K562 (cell line): Measurements from ENCODE around the gene SLC24A3. TPM values are rescaled to one million over a fixed set of nuclear protein-coding genes. Genes with fewer than 3 reads are reported as not detected.

ENCODE experiments used
- ATAC-seq: fragments of 200-7000 bp; cut with Tn5 transposase; 3 replicates; pipeline ENCODE4 v1.9.1; 2020; ENCODE audit warnings: moderate library complexity
- BruUV-seq: library from RNA; stranded (reverse); fragments of 400-500 nt; replicated peaks from 2 replicates; lab custom pipeline; 2021; lab: Mats Ljungman, UMichigan
- CTCF ChIA-PET: fragments of 300-600 bp; formaldehyde crosslinking; extraction: SDS; loops from one replicate; lab custom pipeline; 2021; ENCODE audit warnings: low intra/inter-chr PET ratio; lab: Yijun Ruan, JAX
- POLR2A ChIA-PET: fragments of 300-600, 350-650 bp; sonication (Branson Sonifier 250); formaldehyde crosslinking; extraction: SDS; loops from one replicate; lab custom pipeline; 2021; ENCODE audit warnings: antibody characterized with exemption, inconsistent platforms; lab: Yijun Ruan, JAX
- DNase-seq, 4 experiments: peaks; one replicate each; pipeline versions ENCODE4 v3.0.0 to v3.0.0-alpha.2; 2011 to 2018; ENCODE audit warnings: low spot score in 3 of 4, mixed read lengths in 3 of 4; ENCODE audit errors: extremely low read depth in 1 of 4
- FAIRE-seq: peaks from 2 replicates; lab custom pipeline; 2011; peaks lifted over from hg19 to GRCh38; lab: Jason Lieb, UNC
- H2AFZ ChIP-seq: 2 replicates; pipeline ENCODE4 v1.6.0; 2011; ENCODE audit warnings: low read depth, low read length, control low read depth, inconsistent platforms
- H3K27ac ChIP-seq: fragments of 200-600 bp; 3 replicates; pipeline ENCODE4 v1.8.0; 2011; ENCODE audit warnings: low read depth, mild to moderate bottlenecking, control low read depth, inconsistent platforms, low read length, moderate library complexity, mixed read lengths; ENCODE audit errors: extremely low read depth
- H3K27me3 ChIP-seq, 2 experiments: fragments of 300-600 bp in 1 of 2; 2 replicates in 1 of 2; 3 replicates in 1 of 2; pipeline versions ENCODE4 v1.6.0 to v1.8.0; 2011; ENCODE audit warnings: inconsistent platforms in 2 of 2, low read length in 2 of 2, mild to moderate bottlenecking in 1 of 2, mixed read lengths in 1 of 2, moderate library complexity in 1 of 2; ENCODE audit not compliant: control insufficient read depth in 2 of 2, insufficient read depth in 2 of 2
- H3K36me3 ChIP-seq: fragments of 300-600 bp; 3 replicates; pipeline ENCODE4 v1.8.0; 2011; ENCODE audit warnings: mild to moderate bottlenecking, low read length, inconsistent platforms; ENCODE audit not compliant: control insufficient read depth, insufficient read depth
- H3K4me1 ChIP-seq, 2 experiments: fragments of 200-600 bp in 1 of 2; replicated peaks in 1 of 2; 2 replicates in 1 of 2; 3 replicates in 1 of 2; pipeline versions ENCODE4 v1.5.1 to v1.8.0; 2011; ENCODE audit warnings: inconsistent platforms in 2 of 2, low read length in 2 of 2, mild to moderate bottlenecking in 1 of 2, mixed read lengths in 1 of 2, moderate library complexity in 1 of 2; ENCODE audit not compliant: control insufficient read depth in 2 of 2, insufficient read depth in 2 of 2
- H3K4me2 ChIP-seq: 2 replicates; pipeline ENCODE4 v1.6.1; 2011; ENCODE audit warnings: low read length, control low read depth, inconsistent platforms, mixed read lengths; ENCODE audit not compliant: insufficient read depth
- H3K4me3 ChIP-seq: fragments of 200-600 bp; sonication (generic), shearing (Covaris generic); 2 replicates; pipeline ENCODE4 v1.5.1; 2016; ENCODE audit warnings: control low read depth, inconsistent platforms
- H3K79me2 ChIP-seq: fragments of 200-600 bp; 3 replicates; pipeline ENCODE4 v1.8.0; 2011; ENCODE audit warnings: low read length, inconsistent platforms; ENCODE audit not compliant: control insufficient read depth, insufficient read depth
- H3K9ac ChIP-seq, 2 experiments: 2 replicates each; pipeline versions ENCODE4 v1.6.0 to v1.6.1; 2011; ENCODE audit warnings: low read depth in 2 of 2, low read length in 2 of 2, control low read depth in 1 of 2, inconsistent platforms in 1 of 2, mild to moderate bottlenecking in 1 of 2, mixed read lengths in 1 of 2; ENCODE audit not compliant: insufficient read depth in 1 of 2
- H3K9me1 ChIP-seq: one replicate; pipeline ENCODE4 v1.6.0; 2011; ENCODE audit warnings: inconsistent platforms, mild to moderate bottlenecking, low read length, moderate library complexity; ENCODE audit not compliant: control insufficient read depth, insufficient read depth
- H3K9me3 ChIP-seq: replicated peaks from 2 replicates; pipeline ENCODE4 v1.5.1; 2011; ENCODE audit warnings: low read depth, low read length, inconsistent platforms; ENCODE audit not compliant: control insufficient read depth, insufficient read depth
- H4K20me1 ChIP-seq: replicated peaks from 2 replicates; pipeline ENCODE4 v1.6.1; 2011; ENCODE audit warnings: low read length, inconsistent platforms, mixed read lengths; ENCODE audit not compliant: control insufficient read depth, insufficient read depth
- CBFA2T2 ChIP-seq: fragments of 450-650 bp; conservative IDR thresholded peaks from 2 replicates; pipeline ENCODE4 v1.6.1; 2017; ENCODE audit warnings: mild to moderate bottlenecking
- EZH2 ChIP-seq: IDR thresholded peaks from 2 replicates; pipeline ENCODE4 v1.6.1; 2012; ENCODE audit warnings: low read depth, mild to moderate bottlenecking, inconsistent platforms, low read length, borderline replicate concordance
- GATAD2A ChIP-seq: fragments of 450-650 bp; IDR thresholded peaks from 2 replicates; pipeline ENCODE4 v1.6.1; 2017
- HCFC1 ChIP-seq: IDR thresholded peaks from 2 replicates; pipeline ENCODE4 v1.6.1; 2012; ENCODE audit warnings: low read depth, low read length, improper control_type of control experiment
- HDAC6 ChIP-seq: IDR thresholded peaks from 2 replicates; pipeline ENCODE4 v1.6.1; 2012; ENCODE audit warnings: low read depth, mild to moderate bottlenecking, control low read depth, inconsistent platforms, low read length, moderate library complexity
- HNRNPL ChIP-seq: fragments of 200-400 bp; formaldehyde crosslinking; IDR thresholded peaks from 2 replicates; pipeline ENCODE4 v1.6.1; 2017; ENCODE audit warnings: low read depth, mild to moderate bottlenecking, low read length
- MEF2A ChIP-seq: IDR thresholded peaks from 2 replicates; pipeline ENCODE4 v1.6.1; 2011; ENCODE audit warnings: low read depth, mild to moderate bottlenecking, low read length, moderate library complexity; ENCODE audit not compliant: control insufficient read depth
- NFRKB ChIP-seq: fragments of 450-650 bp; IDR thresholded peaks from 2 replicates; pipeline ENCODE4 v1.6.1; 2016; ENCODE audit warnings: low read depth
- PHB ChIP-seq: fragments of 250-450 bp; sonication (Bioruptor Pico); IDR thresholded peaks from 2 replicates; pipeline ENCODE4 v1.5.0; 2021
- PHTF2 ChIP-seq: fragments of 250-450 bp; sonication (Bioruptor Pico); IDR thresholded peaks from 2 replicates; pipeline ENCODE4 v1.5.0; 2021; ENCODE audit warnings: mild to moderate bottlenecking
- RBM15 ChIP-seq: fragments of 200-400 bp; formaldehyde crosslinking; IDR thresholded peaks from 2 replicates; pipeline ENCODE4 v1.6.1; 2018; ENCODE audit warnings: mild to moderate bottlenecking, low read length, moderate library complexity; ENCODE audit not compliant: insufficient read depth
- TOE1 ChIP-seq, 2 experiments: fragments of 450-650 bp in 1 of 2; sonication (generic) in 1 of 2; formaldehyde crosslinking in 1 of 2; IDR thresholded peaks; 2 replicates each; pipeline versions ENCODE4 v1.7.1 to v1.8.0; 2016 to 2022; ENCODE audit warnings: borderline replicate concordance in 2 of 2, mild to moderate bottlenecking in 2 of 2, antibody characterized with exemption in 1 of 2, inconsistent platforms in 1 of 2, low read depth in 1 of 2, missing genetic modification reagents in 1 of 2, moderate library complexity in 1 of 2
- ZNF146 ChIP-seq: IDR thresholded peaks from one replicate; pipeline ENCODE4 v1.6.1; 2018; ENCODE audit warnings: missing compliant biosample characterization; ENCODE audit not compliant: unreplicated experiment
- ZNF830 ChIP-seq: fragments of 250-450 bp; sonication (Bioruptor Pico); IDR thresholded peaks from 2 replicates; pipeline ENCODE4 v1.5.0; 2021; ENCODE audit warnings: mild to moderate bottlenecking
- WGBS: fragments of 100-300 bp; shearing (Covaris generic); methylation state at CpG from one replicate; pipeline ENCODE4 v1.1.6; 2016; ENCODE audit warnings: low coverage, mixed read lengths; ENCODE audit not compliant: insufficient coverage; ENCODE audit errors: missing lambda C conversion rate; 5-methylcytosine and 5-hydroxymethylcytosine counted together
- in situ Hi-C: fragments of 300-500 bp; cut with MboI; formaldehyde crosslinking; loops from 4 replicates; pipeline ENCODE4 v1.15.0; 2018; ENCODE audit warnings: inconsistent platforms, mixed read lengths
- intact Hi-C: fragments of 100-400 bp; cut with micrococcal nuclease; formaldehyde crosslinking; loops from 2 replicates; pipeline ENCODE4 v1.14.2; 2022
- polyA plus RNA-seq, 8 experiments: library from polyadenylated mRNA; depleted of rRNA in 4 of 8; stranded (reverse) in 5 of 8; unstranded in 3 of 8; fragments of >200 nt; fragmentation: Nextera tagmentation in 2 of 8; fragmentation: Illumina TruSeq in 1 of 8; extraction: Ambion mirVana in 2 of 8; extraction: Trizol in 1 of 8; gene quantifications; 2 replicates each; pipeline versions ENCODE4 v1.2.1 to v1.2.3, GENCODE V29; 2011 to 2014; ENCODE audit warnings: inconsistent platforms in 1 of 8, missing spikeins in 1 of 8
- total RNA-seq, 7 experiments: library from RNA; depleted of rRNA in 6 of 7; stranded (reverse); fragments of >200 nt in 6 of 7; fragmentation: Illumina TruSeq in 2 of 7; extraction: Trizol in 2 of 7; gene quantifications; 2 replicates each; pipeline versions ENCODE4 v1.2.1 to v1.2.3, GENCODE V29; 2011 to 2021; ENCODE audit warnings: low replicate concordance in 1 of 7
- TF ChIP-seq, protein P1 (sequence below): fragments of 450-650 bp; formaldehyde crosslinking; IDR thresholded peaks from 2 replicates; pipeline ENCODE4 v1.4.0; 2020; ENCODE audit warnings: mild to moderate bottlenecking
- TF ChIP-seq, protein P2 (sequence below): fragments of 450-650 bp; formaldehyde crosslinking; IDR thresholded peaks from 2 replicates; pipeline ENCODE4 v1.4.0; 2020; ENCODE audit warnings: mild to moderate bottlenecking, moderate library complexity

Gene SLC24A3
- total and polyA plus RNA-seq, 9 of the 15 experiments (the other 6 are each of a cell fraction or from before 2014, with no cell fraction given), result not detected

DNA sequence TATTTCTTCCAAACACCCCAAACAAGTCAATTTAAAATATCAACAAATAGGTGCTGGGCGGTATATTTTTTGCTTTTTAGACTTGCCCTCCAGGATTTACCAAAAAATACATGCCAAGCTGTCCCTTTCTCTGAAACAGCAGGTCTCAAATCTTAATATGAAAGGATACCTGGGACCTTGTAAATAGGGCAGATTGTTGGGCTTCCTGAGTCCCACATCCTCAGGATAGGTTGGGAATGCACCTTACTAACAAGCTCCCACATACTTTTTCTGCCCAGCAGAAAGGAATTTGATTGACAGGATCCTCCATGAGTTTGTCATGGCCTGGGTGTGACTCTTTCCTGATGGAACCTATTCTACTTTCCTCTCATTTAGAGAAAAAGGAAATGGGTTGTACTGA, 4.9 kb upstream of the SLC24A3 start:
- H3K79me2 ChIP-seq, result no peaks in the 10 kb centered on the region
- DNase-seq, result no peak
- POLR2A ChIA-PET, result no interaction called here
- H3K9me1 ChIP-seq, result no peaks in the 10 kb centered on the region
- H3K4me2 ChIP-seq, result no peak overlapping the region
- no peaks in the 10 kb centered on the region for H3K4me1 ChIP-seq
- H3K9ac ChIP-seq, result no peak overlapping the region
- no peaks in the 10 kb centered on the region for H4K20me1 ChIP-seq
- 0% methylated on average over 1 of the region's 1 CpG for WGBS
- BruUV-seq, result no TSS peak
- intact Hi-C loops (loop anchor here (2.0 kb wide), 2 partner anchors 375 to 455 kb away; no protein-coding TSS in a partner anchor), in situ Hi-C loops (loop anchor here (10.0 to 25.0 kb wide), 2 partner anchors 380 to 457 kb away; no protein-coding TSS in a partner anchor)
- no peaks in the 10 kb centered on the region for H3K9me3 ChIP-seq
- no peaks in the 10 kb centered on the region for H3K36me3 ChIP-seq
- no peak overlapping the region for H2AFZ ChIP-seq
- no peak for ATAC-seq
- no peak overlapping the region for H3K4me3 ChIP-seq
- FAIRE-seq, result no peak
- H3K27me3 ChIP-seq, result no peaks in the 10 kb centered on the region
- TF ChIP-seq HDAC6 (no peak), NFRKB (no peak), HNRNPL (no peak), RBM15 (no peak), TOE1 (IDR thresholded peaks at IDR 0.05; ENCODE audit: borderline replicate concordance) (no peak), TOE1 (CRISPR knock-in tag; IDR thresholded peaks at IDR 0.05; ENCODE audit: borderline replicate concordance, low read depth) (no peak), PHB (CRISPR knock-in tag) (no peak), PHTF2 (no peak), CBFA2T2 (no peak), ZNF830 (CRISPR knock-in tag) (no peak), ZNF146 (CRISPR knock-in tag) (no peak), MEF2A (no peak), EZH2 (no peak), GATAD2A (no peak), HCFC1 (no peak)
- TF ChIP-seq, protein P1, sequence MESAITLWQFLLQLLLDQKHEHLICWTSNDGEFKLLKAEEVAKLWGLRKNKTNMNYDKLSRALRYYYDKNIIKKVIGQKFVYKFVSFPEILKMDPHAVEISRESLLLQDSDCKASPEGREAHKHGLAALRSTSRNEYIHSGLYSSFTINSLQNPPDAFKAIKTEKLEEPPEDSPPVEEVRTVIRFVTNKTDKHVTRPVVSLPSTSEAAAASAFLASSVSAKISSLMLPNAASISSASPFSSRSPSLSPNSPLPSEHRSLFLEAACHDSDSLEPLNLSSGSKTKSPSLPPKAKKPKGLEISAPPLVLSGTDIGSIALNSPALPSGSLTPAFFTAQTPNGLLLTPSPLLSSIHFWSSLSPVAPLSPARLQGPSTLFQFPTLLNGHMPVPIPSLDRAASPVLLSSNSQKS (CRISPR knock-in tag), result no peak
- TF ChIP-seq, protein P2, sequence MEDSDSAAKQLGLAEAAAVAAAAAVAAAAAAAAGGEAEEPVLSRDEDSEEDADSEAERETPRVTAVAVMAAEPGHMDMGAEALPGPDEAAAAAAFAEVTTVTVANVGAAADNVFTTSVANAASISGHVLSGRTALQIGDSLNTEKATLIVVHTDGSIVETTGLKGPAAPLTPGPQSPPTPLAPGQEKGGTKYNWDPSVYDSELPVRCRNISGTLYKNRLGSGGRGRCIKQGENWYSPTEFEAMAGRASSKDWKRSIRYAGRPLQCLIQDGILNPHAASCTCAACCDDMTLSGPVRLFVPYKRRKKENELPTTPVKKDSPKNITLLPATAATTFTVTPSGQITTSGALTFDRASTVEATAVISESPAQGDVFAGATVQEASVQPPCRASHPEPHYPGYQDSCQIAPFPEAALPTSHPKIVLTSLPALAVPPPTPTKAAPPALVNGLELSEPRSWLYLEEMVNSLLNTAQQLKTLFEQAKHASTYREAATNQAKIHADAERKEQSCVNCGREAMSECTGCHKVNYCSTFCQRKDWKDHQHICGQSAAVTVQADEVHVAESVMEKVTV, result no peak
- TF ChIP-seq, all 486 proteins: peak for 0
- CTCF ChIA-PET, result interaction anchor here (0.6 to 0.9 kb wide), 2 partner anchors 142 to 377 kb away, joined by 3 read pairs; no protein-coding TSS in a partner anchor
- H3K27ac ChIP-seq, result no peak overlapping the region
